Spinal cord (tissue), 10 donors: ENCODE results near the gene PPP1R13B. TPM values are rescaled to one million over a fixed set of nuclear protein-coding genes. Genes with fewer than 3 reads are reported as not detected.

ENCODE experiments used
- DNase-seq, 6 donors: peaks; one replicate each; pipeline versions ENCODE4 v3.0.0 to v3.0.0-alpha.2; 2013 to 2015; ENCODE audit warnings: low spot score in 6 of 6, low read depth in 4 of 6
- H3K27ac ChIP-seq: one replicate; pipeline ENCODE4 v1.5.1; 2013; ENCODE audit warnings: low read depth, low read length, control low read depth
- H3K27me3 ChIP-seq: one replicate; pipeline ENCODE4 v1.6.1; 2013; ENCODE audit warnings: low read length; ENCODE audit not compliant: control insufficient read depth, insufficient read depth
- H3K36me3 ChIP-seq: one replicate; pipeline ENCODE4 v1.6.1; 2013; ENCODE audit warnings: low read length; ENCODE audit not compliant: control insufficient read depth, insufficient read depth
- H3K4me1 ChIP-seq: one replicate; pipeline ENCODE4 v1.6.1; 2013; ENCODE audit warnings: low read length; ENCODE audit not compliant: control insufficient read depth, insufficient read depth
- H3K4me3 ChIP-seq: one replicate; pipeline ENCODE4 v1.5.1; 2013; ENCODE audit warnings: low read depth, low read length, control low read depth
- H3K9me3 ChIP-seq: one replicate; pipeline ENCODE4 v1.6.1; 2013; ENCODE audit warnings: low read length; ENCODE audit not compliant: control insufficient read depth, insufficient read depth
- WGBS: methylation state at CpG from one replicate; pipeline ENCODE4 v1.1.5; 2013; ENCODE audit warnings: missing lambda C conversion rate; ENCODE audit not compliant: insufficient coverage; 5-methylcytosine and 5-hydroxymethylcytosine counted together
- long read RNA-seq, 4 donors: transcript quantifications; one replicate each; lab custom pipeline, GENCODE V29; 2026
- polyA plus RNA-seq, 2 donors: library from polyadenylated mRNA; unstranded; fragments of 120-200 nt; gene quantifications; one replicate each; pipeline ENCODE4 v1.2.1, GENCODE V29; 2013; ENCODE audit not compliant: insufficient read length in 2 of 2
- total RNA-seq, 2 donors: library from RNA; depleted of rRNA in 1 of 2; stranded (reverse); fragments of 120-200 nt in 1 of 2; fragments of >200 nt in 1 of 2; gene quantifications; one replicate each; pipeline versions ENCODE4 v1.2.3 to v1.2.4, GENCODE V29; 2013 to 2014
- donor health status: healthy.

PPP1R13B gene
- 10 to 100 TPM; 16.6 to 23.5 TPM for total RNA-seq
- polyA plus RNA-seq, result 10 to 100 TPM; 29.6 to 46.3 TPM
- long read RNA-seq, donor 1, transcript PPP1R13B-210 (2 exons, 3,137 nt), result major isoform, 8 of 10 reads
- long read RNA-seq, donor 1, partial matches to known transcripts, result 0 of 10 reads
- long read RNA-seq, donor 1, other reads (novel, unspliced or antisense), result 0 of 10 reads
- long read RNA-seq, donor 2, partial matches to known transcripts, result 7 of 9 reads
- long read RNA-seq, donor 2, other reads (novel, unspliced or antisense), result 0 of 9 reads
- long read RNA-seq, donor 3, partial matches to known transcripts, result 0 of 1 reads
- long read RNA-seq, donor 3, other reads (novel, unspliced or antisense), result 0 of 1 reads
- long read RNA-seq, donor 4, partial matches to known transcripts, result 16 of 22 reads
- long read RNA-seq, donor 4, other reads (novel, unspliced or antisense), result 0 of 22 reads

GRCh38 chr14:103847451-103848174 is at the start of gene PPP1R13B:
TSS of gene PPP1R13B (minus strand) at chr14:103847575. CDS start at chr14:103847307, 268 bp downstream.
- peaks cover 19% of the 10 kb centered on the region for H3K27me3 ChIP-seq
- peaks cover 4% of the 10 kb centered on the region for H3K36me3 ChIP-seq
- H3K4me1 ChIP-seq, result peaks cover 13% of the 10 kb centered on the region
- peak; percentile 77 to 98 (median 90) for DNase-seq
- peak within 1 kb of the TSS; percentile 62 for H3K4me3 ChIP-seq
- no peaks in the 10 kb centered on the region for H3K9me3 ChIP-seq
- under 1% methylated on average over 104 of the region's 104 CpGs for WGBS
- H3K27ac ChIP-seq, result no peak within 1 kb of the TSS

- Histone ChIP-seq H3K4me1 (no peaks in the 10 kb centered on the region), H3K27me3 (no peaks in the 10 kb centered on the region), H3K4me3 (no peak overlapping the region), H3K36me3 (peaks cover 3% of the 10 kb centered on the region), H3K27ac (no peak overlapping the region), H3K9me3 (no peaks in the 10 kb centered on the region)
- DNase-seq, result no peak
- 80% methylated on average over 1 of the region's 6 CpGs for WGBS
These were observed 49.2 kb upstream of the PPP1R13B start for GRCh38 chr14:103896578-103896977.

GRCh38 chr14:103894723-103895059 is 47.3 kb upstream of the PPP1R13B start:
- Histone ChIP-seq H3K36me3 (peaks cover 3% of the 10 kb centered on the region), H3K9me3 (no peaks in the 10 kb centered on the region), H3K27me3 (no peaks in the 10 kb centered on the region), H3K4me3 (no peak overlapping the region), H3K27ac (no peak overlapping the region), H3K4me1 (no peaks in the 10 kb centered on the region)
- 85% methylated on average over 6 of the region's 7 CpGs for WGBS
- no peak for DNase-seq

GRCh38 chr14:103894034-103894722 is 46.8 kb upstream of the PPP1R13B start:
- DNase-seq, result no peak
- H3K27ac ChIP-seq, result no peak overlapping the region
- peaks cover 3% of the 10 kb centered on the region for H3K36me3 ChIP-seq
- H3K27me3 ChIP-seq, result no peaks in the 10 kb centered on the region
- no peak overlapping the region for H3K4me3 ChIP-seq
- H3K9me3 ChIP-seq, result no peaks in the 10 kb centered on the region
- WGBS, result 75% methylated on average over 25 of the region's 26 CpGs
- no peaks in the 10 kb centered on the region for H3K4me1 ChIP-seq

GRCh38 chr14:103892247-103892646 is 44.9 kb upstream of the PPP1R13B start:
- 78% methylated on average over 5 of the region's 8 CpGs for WGBS
- Histone ChIP-seq H3K4me1 (peaks cover under 1% of the 10 kb centered on the region), H3K36me3 (no peaks in the 10 kb centered on the region), H3K9me3 (no peaks in the 10 kb centered on the region), H3K27ac (no peak overlapping the region), H3K4me3 (no peak overlapping the region), H3K27me3 (no peaks in the 10 kb centered on the region)
- no peak for DNase-seq

- 90% methylated on average over 15 of the region's 15 CpGs for WGBS
- Histone ChIP-seq H3K4me1 (peaks cover 5% of the 10 kb centered on the region), H3K36me3 (no peaks in the 10 kb centered on the region), H3K27me3 (no peaks in the 10 kb centered on the region), H3K9me3 (no peaks in the 10 kb centered on the region), H3K4me3 (no peak overlapping the region), H3K27ac (no peak overlapping the region)
- no peak for DNase-seq
These were observed 44.4 kb upstream of the PPP1R13B start for GRCh38 chr14:103891667-103892215.

GRCh38 chr14:103890821-103891666 is 43.7 kb upstream of the PPP1R13B start:
- Histone ChIP-seq H3K27me3 (no peaks in the 10 kb centered on the region), H3K4me1 (peaks cover 7% of the 10 kb centered on the region), H3K9me3 (no peaks in the 10 kb centered on the region), H3K4me3 (no peak overlapping the region), H3K27ac (no peak overlapping the region), H3K36me3 (no peaks in the 10 kb centered on the region)
- no peak for DNase-seq
- WGBS, result 87% methylated on average over 18 of the region's 18 CpGs

GRCh38 chr14:103890052-103890371 is 42.6 kb upstream of the PPP1R13B start:
- no peak for DNase-seq
- H3K4me3 ChIP-seq, result no peak overlapping the region
- 85% methylated on average over 10 of the region's 10 CpGs for WGBS
- peaks cover 7% of the 10 kb centered on the region for H3K4me1 ChIP-seq
- no peaks in the 10 kb centered on the region for H3K9me3 ChIP-seq
- H3K27ac ChIP-seq, result no peak overlapping the region
- H3K36me3 ChIP-seq, result no peaks in the 10 kb centered on the region
- H3K27me3 ChIP-seq, result no peaks in the 10 kb centered on the region
